ENCODE data around the gene SCAF1. TPM values are rescaled to one million over a fixed set of nuclear protein-coding genes. Genes with fewer than 3 reads are reported as not detected.

The SCAF1 gene
- total and polyA plus RNA-seq, 9 of the 15 experiments (the other 6 are each of a cell fraction or from before 2014, with no cell fraction given), result 0.20 to 79.0 (median 4.9) TPM

DNA sequence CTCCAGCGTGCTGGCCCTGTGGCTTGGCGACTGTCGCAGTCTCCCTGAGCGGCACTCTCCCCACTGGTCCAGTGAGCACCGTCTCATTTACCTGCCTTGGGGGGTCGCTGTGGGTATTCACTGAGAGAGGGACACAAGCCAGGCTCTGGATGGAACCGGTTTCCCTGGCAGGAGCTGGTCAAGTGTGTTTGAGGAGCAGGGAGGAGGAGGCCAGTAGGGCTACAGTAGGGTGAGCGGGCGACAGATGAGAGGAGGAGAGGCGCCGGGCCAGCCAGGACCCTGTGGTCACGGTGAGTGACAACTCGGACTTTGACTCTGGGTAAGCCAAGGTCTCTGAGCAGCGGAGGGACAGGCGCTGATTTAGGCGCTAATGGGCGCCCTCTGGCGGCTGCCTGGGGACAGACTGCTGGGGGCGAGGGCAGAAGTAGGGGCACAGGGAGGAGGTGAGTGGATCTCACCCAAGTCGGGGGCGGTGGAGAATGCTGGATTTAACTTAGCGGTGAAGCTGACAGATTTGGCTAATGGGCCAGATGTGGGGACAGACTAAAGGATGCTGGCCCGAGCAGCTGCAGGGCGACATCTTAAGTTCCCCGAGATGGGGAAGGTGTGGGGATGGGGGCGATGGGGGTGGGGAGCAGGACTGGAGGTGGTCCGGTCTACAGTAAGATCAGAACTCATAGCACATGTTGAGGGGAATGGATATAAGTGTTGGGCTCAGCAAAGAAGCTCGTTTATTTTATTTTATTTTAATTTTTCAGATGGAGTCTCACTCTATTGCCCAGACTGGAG is 30.3 kb downstream of the SCAF1 start (continued):
- TF ChIP-seq MYNN (IDR thresholded peaks at IDR 0.05) (peak; percentile 80), MYNN (CRISPR knock-in tag; IDR thresholded peaks at IDR 0.05) (no peak), CBFB (CRISPR knock-in tag; IDR thresholded peaks at IDR 0.05) (no peak; the same call in 1 of the 2 replicates), STAT5A (IDR thresholded peaks at IDR 0.05; ENCODE audit: borderline replicate concordance, low read length) (no peak), TFAP4 (CRISPR knock-in tag; IDR thresholded peaks at IDR 0.05; ENCODE audit: borderline replicate concordance) (peak; percentile 74), PHF21A (IDR thresholded peaks at IDR 0.05; ENCODE audit: borderline replicate concordance, low read depth) (peak; percentile 82; the same call in 1 of the 2 replicates), CBFA2T3 (IDR thresholded peaks at IDR 0.05) (no peak), MCM2 (IDR thresholded peaks at IDR 0.05; ENCODE audit: low read depth) (no peak), NR3C1 (CRISPR knock-in tag; IDR thresholded peaks at IDR 0.05) (no peak), MED1 (CRISPR knock-in tag; IDR thresholded peaks at IDR 0.05; ENCODE audit: borderline replicate concordance) (no peak), BCOR (IDR thresholded peaks at IDR 0.05) (peak; percentile 70; the same call in 1 of the 2 replicates), HLTF (IDR thresholded peaks at IDR 0.05) (peak; percentile 78; the same call in 1 of the 2 replicates), EGR1 (conservative IDR thresholded peaks at IDR 0.05) (peak; percentile 46; the same call in 1 of the 2 replicates), ZBTB34 (CRISPR knock-in tag; IDR thresholded peaks at IDR 0.05) (no peak), ELF4 (CRISPR knock-in tag; IDR thresholded peaks at IDR 0.05) (no peak), KLF16 (IDR thresholded peaks at IDR 0.05) (peak; percentile 43), PRDM10 (IDR thresholded peaks at IDR 0.05; ENCODE audit: partially characterized antibody) (peak; percentile 20), KDM4B (IDR thresholded peaks at IDR 0.05; ENCODE audit: borderline replicate concordance in 2 of 2, low read depth in 1 of 2) (0 out of 4 replicates have a peak, but pooled peaks of 1 of the 2 experiments have one; percentile 36)
- TF ChIP-seq, protein P1, sequence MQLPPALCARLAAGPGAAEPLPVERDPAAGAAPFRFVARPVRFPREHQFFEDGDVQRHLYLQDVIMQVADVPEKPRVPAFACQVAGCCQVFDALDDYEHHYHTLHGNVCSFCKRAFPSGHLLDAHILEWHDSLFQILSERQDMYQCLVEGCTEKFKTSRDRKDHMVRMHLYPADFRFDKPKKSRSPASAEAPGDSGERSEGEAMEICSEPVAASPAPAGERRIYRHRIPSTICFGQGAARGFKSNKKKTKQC (CRISPR knock-in tag; IDR thresholded peaks at IDR 0.05), result no peak
- TF ChIP-seq, protein P2, sequence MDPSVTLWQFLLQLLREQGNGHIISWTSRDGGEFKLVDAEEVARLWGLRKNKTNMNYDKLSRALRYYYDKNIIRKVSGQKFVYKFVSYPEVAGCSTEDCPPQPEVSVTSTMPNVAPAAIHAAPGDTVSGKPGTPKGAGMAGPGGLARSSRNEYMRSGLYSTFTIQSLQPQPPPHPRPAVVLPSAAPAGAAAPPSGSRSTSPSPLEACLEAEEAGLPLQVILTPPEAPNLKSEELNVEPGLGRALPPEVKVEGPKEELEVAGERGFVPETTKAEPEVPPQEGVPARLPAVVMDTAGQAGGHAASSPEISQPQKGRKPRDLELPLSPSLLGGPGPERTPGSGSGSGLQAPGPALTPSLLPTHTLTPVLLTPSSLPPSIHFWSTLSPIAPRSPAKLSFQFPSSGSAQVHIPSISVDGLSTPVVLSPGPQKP (CRISPR knock-in tag; IDR thresholded peaks at IDR 0.05), result no peak

Measured in K562 (cell line).